ENCODE data around the gene GRAP2. TPM values are rescaled to one million over a fixed set of nuclear protein-coding genes. Genes with fewer than 3 reads are reported as not detected.

The GRAP2 gene
- total and polyA plus RNA-seq, 10 of the 15 experiments (the other 5 are each of a cell fraction or from before 2014, with no cell fraction given): 3.3 to 79.1 (median 59.6) TPM

GRCh38 chr22:39994041-39994565, 93.2 kb downstream of the GRAP2 start (continued):
- TF ChIP-seq ZNF592 (IDR thresholded peaks at IDR 0.05): no peak

GRCh38 chr22:39994566-39995392, 93.9 kb downstream of the GRAP2 start, which contains the start of gene FAM83F:
Gene FAM83F (plus strand): TSS chr22:39994954. CDS start chr22:39995043, 89 bp downstream.
- Histone ChIP-seq H3K79me2 (ENCODE audit: control insufficient read depth, insufficient read depth, low read length) (no peaks in the 10 kb centered on the region), H3K27me3 (replicated peaks in 1 of 2; ENCODE audit: control insufficient read depth in 2 of 2, insufficient read depth in 2 of 2, low read length in 1 of 2) (peaks cover 3 to 6% of the 10 kb centered on the region in 2 experiments), H3K27ac (ENCODE audit: control insufficient read depth, insufficient read depth) (no peak within 1 kb of the TSS), H3K4me1 (ENCODE audit: control insufficient read depth, insufficient read depth, low read length) (no peaks in the 10 kb centered on the region), H3K9me3 (replicated peaks; ENCODE audit: control insufficient read depth, insufficient read depth, low read length) (no peaks in the 10 kb centered on the region), H3K4me2 (ENCODE audit: control insufficient read depth, insufficient read depth) (no peak within 1 kb of the TSS), H4K20me1 (ENCODE audit: control insufficient read depth, insufficient read depth) (no peaks in the 10 kb centered on the region), H2AFZ (ENCODE audit: control insufficient read depth, low read depth, low read length) (no peak within 1 kb of the TSS), H3K36me3 (ENCODE audit: control insufficient read depth in 2 of 2, insufficient read depth in 2 of 2, low read length in 1 of 2) (no peaks in the 10 kb centered on the region), H3K9ac (ENCODE audit: control insufficient read depth, insufficient read depth, low read length) (no peak within 1 kb of the TSS), H3K4me3 (no peak within 1 kb of the TSS)
- ATAC-seq (no peak), DNase-seq (ENCODE audit: low read depth, low spot score) (no peak), FAIRE-seq (no peak)
- WGBS (ENCODE audit: insufficient coverage, insufficient replicate concordance, low lambda C conversion rate, missing lambda C conversion rate): 68% methylated on average over 54 of the region's 115 CpGs
- ChIA-PET CTCF (interaction anchor here (0.7 to 1.5 kb wide), 2 partner anchors 30 to 79 kb away, joined by 3 to 4 read pairs; no protein-coding TSS in a partner anchor), POLR2A (no interaction called here), RAD21 (ENCODE audit: unreplicated experiment) (no interaction called here), SMC1A (ENCODE audit: uncharacterized antibody, unreplicated experiment) (interaction anchor here (1.2 kb wide), 1 partner anchor 38 kb away, joined by 3 read pairs; no protein-coding TSS in a partner anchor)
- in situ Hi-C loops (cut with MboI): no loop called here
- intact Hi-C loops (cut with micrococcal nuclease; ENCODE audit: unreplicated experiment): no loop called here
- no TSS peak for BruUV-seq (replicated peaks)
- no peak for TF ChIP-seq RB1 (IDR thresholded peaks at IDR 0.05; ENCODE audit: borderline replicate concordance)
- TF ChIP-seq SUZ12 (IDR thresholded peaks at IDR 0.05; ENCODE audit: unreplicated experiment): peak; percentile 56
- no peak for TF ChIP-seq PKNOX1 (IDR thresholded peaks at IDR 0.05)
- no peak for TF ChIP-seq PRDM15 (CRISPR knock-in tag; IDR thresholded peaks at IDR 0.05)
- TF ChIP-seq YY1 (IDR thresholded peaks at IDR 0.05; ENCODE audit: low read depth, low read length): no peak
- TF ChIP-seq BCL11A (IDR thresholded peaks at IDR 0.05; ENCODE audit: low read depth, low read length): no peak
